ENCODE results near the gene NELL2. TPM values are rescaled to one million over a fixed set of nuclear protein-coding genes. Genes with fewer than 3 reads are reported as not detected.

NELL2 gene
- total and polyA plus RNA-seq, 9 of the 15 experiments (the other 6 are each of a cell fraction or from before 2014, with no cell fraction given) = 0.32 to 1.1 (median 0.53) TPM

- TF ChIP-seq UBTF (IDR thresholded peaks at IDR 0.05; ENCODE audit: borderline replicate concordance in 1 of 2, low read depth in 2 of 2, low read length in 2 of 2) (no peak), NCOA6 (IDR thresholded peaks at IDR 0.05) (no peak), IFI16 (CRISPR knock-in tag; IDR thresholded peaks at IDR 0.05) (no peak), TCF7 (IDR thresholded peaks at IDR 0.05; ENCODE audit: borderline replicate concordance) (no peak)
Measured at GRCh38 chr12:44502681-44503080, 373.4 kb downstream of the NELL2 start (continued).

- H3K9me1 ChIP-seq (ENCODE audit: control insufficient read depth, insufficient read depth, low read length) = no peaks in the 10 kb centered on the region
- no peak overlapping the region for H3K27ac ChIP-seq (ENCODE audit: extremely low read depth, low read depth, low read length)
- H3K9me3 ChIP-seq (replicated peaks; ENCODE audit: control insufficient read depth, insufficient read depth, low read depth, low read length) = no peaks in the 10 kb centered on the region; the same call in none of the 2 replicates
- CTCF ChIA-PET (ENCODE audit: low intra/inter-chr PET ratio) = no interaction called here
- under 1% methylated on average over 17 of the region's 24 CpGs for WGBS (ENCODE audit: insufficient coverage, low coverage, missing lambda C conversion rate)
- no peaks in the 10 kb centered on the region for H3K4me1 ChIP-seq (replicated peaks in 1 of 2; ENCODE audit: control insufficient read depth in 2 of 2, insufficient read depth in 2 of 2, low read length in 2 of 2)
- H3K36me3 ChIP-seq (ENCODE audit: control insufficient read depth, insufficient read depth, low read length) = no peaks in the 10 kb centered on the region
- no peak for DNase-seq (ENCODE audit: extremely low read depth in 1 of 4, low spot score in 3 of 4)
- POLR2A ChIA-PET = no interaction called here
- ATAC-seq = no peak
- H3K4me2 ChIP-seq (ENCODE audit: insufficient read depth, low read length) = no peak overlapping the region
- no peak for FAIRE-seq
- H2AFZ ChIP-seq (ENCODE audit: low read depth, low read length) = no peak overlapping the region
- no TSS peak for BruUV-seq (replicated peaks)
- intact Hi-C loops (cut with micrococcal nuclease) (no loop called here), in situ Hi-C loops (cut with MboI) (no loop called here)
- H3K4me3 ChIP-seq = no peak overlapping the region
- H3K79me2 ChIP-seq (ENCODE audit: control insufficient read depth, insufficient read depth, low read length) = no peaks in the 10 kb centered on the region
- H4K20me1 ChIP-seq (replicated peaks; ENCODE audit: control insufficient read depth, insufficient read depth, low read length) = no peaks in the 10 kb centered on the region
- H3K27me3 ChIP-seq (ENCODE audit: control insufficient read depth in 2 of 2, insufficient read depth in 2 of 2, low read length in 2 of 2) = no peaks in the 10 kb centered on the region
- no peak overlapping the region for H3K9ac ChIP-seq (ENCODE audit: insufficient read depth in 1 of 2, low read depth in 2 of 2, low read length in 2 of 2)
- TF ChIP-seq ZNF518B (CRISPR knock-in tag; IDR thresholded peaks at IDR 0.05) (no peak), NFIX (CRISPR knock-in tag; IDR thresholded peaks at IDR 0.05; ENCODE audit: low read depth) (no peak), POLR2H (tag; IDR thresholded peaks at IDR 0.05; ENCODE audit: low read depth) (no peak), BRF1 (IDR thresholded peaks at IDR 0.05; ENCODE audit: borderline replicate concordance, extremely low read depth, insufficient read length) (no peak), EZH2 (IDR thresholded peaks at IDR 0.05; ENCODE audit: borderline replicate concordance, low read depth, low read length) (no peak), YBX1 (IDR thresholded peaks at IDR 0.05) (no peak), FOXJ3 (CRISPR knock-in tag; IDR thresholded peaks at IDR 0.05) (no peak), CEBPB (tag; IDR thresholded peaks at IDR 0.05) (no peak), GABPB2 (CRISPR knock-in tag; conservative IDR thresholded peaks at IDR 0.05) (no peak)
- TF ChIP-seq, protein P1, sequence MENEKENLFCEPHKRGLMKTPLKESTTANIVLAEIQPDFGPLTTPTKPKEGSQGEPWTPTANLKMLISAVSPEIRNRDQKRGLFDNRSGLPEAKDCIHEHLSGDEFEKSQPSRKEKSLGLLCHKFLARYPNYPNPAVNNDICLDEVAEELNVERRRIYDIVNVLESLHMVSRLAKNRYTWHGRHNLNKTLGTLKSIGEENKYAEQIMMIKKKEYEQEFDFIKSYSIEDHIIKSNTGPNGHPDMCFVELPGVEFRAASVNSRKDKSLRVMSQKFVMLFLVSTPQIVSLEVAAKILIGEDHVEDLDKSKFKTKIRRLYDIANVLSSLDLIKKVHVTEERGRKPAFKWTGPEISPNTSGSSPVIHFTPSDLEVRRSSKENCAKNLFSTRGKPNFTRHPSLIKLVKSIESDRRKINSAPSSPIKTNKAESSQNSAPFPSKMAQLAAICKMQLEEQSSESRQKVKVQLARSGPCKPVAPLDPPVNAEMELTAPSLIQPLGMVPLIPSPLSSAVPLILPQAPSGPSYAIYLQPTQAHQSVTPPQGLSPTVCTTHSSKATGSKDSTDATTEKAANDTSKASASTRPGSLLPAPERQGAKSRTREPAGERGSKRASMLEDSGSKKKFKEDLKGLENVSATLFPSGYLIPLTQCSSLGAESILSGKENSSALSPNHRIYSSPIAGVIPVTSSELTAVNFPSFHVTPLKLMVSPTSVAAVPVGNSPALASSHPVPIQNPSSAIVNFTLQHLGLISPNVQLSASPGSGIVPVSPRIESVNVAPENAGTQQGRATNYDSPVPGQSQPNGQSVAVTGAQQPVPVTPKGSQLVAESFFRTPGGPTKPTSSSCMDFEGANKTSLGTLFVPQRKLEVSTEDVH (IDR thresholded peaks at IDR 0.05; ENCODE audit: low read depth, partially characterized antibody) = no peak
Measured at GRCh38 chr12:44500423-44500822, 375.7 kb downstream of the NELL2 start.

Data from K562 (cell line).